GM12878 (cell line): ENCODE results near the gene SLC23A1. TPM values are rescaled to one million over a fixed set of nuclear protein-coding genes. Genes with fewer than 3 reads are reported as not detected.

Experiments used
- ATAC-seq: fragments of 200-7000 bp; cut with Tn5 transposase; 3 replicates; pipeline ENCODE4 v1.9.1; 2020; ENCODE audit warnings: mild to moderate bottlenecking, moderate library complexity
- BruUV-seq: library from RNA; stranded (reverse); fragments of 400-500 nt; replicated peaks from 2 replicates; lab custom pipeline; 2021; lab: Mats Ljungman, UMichigan
- CTCF ChIA-PET: fragments of 300-600 bp; sonication (Branson Sonifier 250); formaldehyde crosslinking; extraction: SDS; loops from one replicate; lab custom pipeline; 2021; ENCODE audit warnings: inconsistent platforms; lab: Yijun Ruan, JAX
- POLR2A ChIA-PET: fragments of 350-600 bp; formaldehyde crosslinking; extraction: SDS; loops from one replicate; lab custom pipeline; 2021; ENCODE audit warnings: inconsistent platforms; lab: Charles Lee
- RAD21 ChIA-PET: fragments of 300-600 bp; sonication (Branson Sonifier 250); formaldehyde crosslinking; loops from one replicate; lab custom pipeline; 2023; ENCODE audit warnings: antibody characterized with exemption; ENCODE audit not compliant: unreplicated experiment; lab: Charles Lee
- SMC1A ChIA-PET: fragments of 300-600 bp; sonication (Branson Sonifier 250); formaldehyde crosslinking; loops from one replicate; lab custom pipeline; 2023; ENCODE audit not compliant: unreplicated experiment, uncharacterized antibody; lab: Charles Lee
- DNase-seq: peaks from one replicate; pipeline ENCODE4 v3.0.0-alpha.2; 2011; ENCODE audit warnings: low read depth, low spot score
- FAIRE-seq: peaks from 3 replicates; lab custom pipeline; 2011; peaks lifted over from hg19 to GRCh38; lab: Jason Lieb, UNC
- H2AFZ ChIP-seq: 2 replicates; pipeline ENCODE4 v1.6.0; 2011; ENCODE audit warnings: low read depth, low read length, control low read depth; ENCODE audit not compliant: control insufficient read depth
- H3K27ac ChIP-seq: 2 replicates; pipeline ENCODE4 v1.5.1; 2011; ENCODE audit warnings: control low read depth; ENCODE audit not compliant: control insufficient read depth, insufficient read depth
- H3K27me3 ChIP-seq, 2 experiments: replicated peaks in 1 of 2; 2 replicates each; pipeline versions ENCODE4 v1.6.0 to v1.6.1; 2011; ENCODE audit warnings: low read length in 1 of 2; ENCODE audit not compliant: control insufficient read depth in 2 of 2, insufficient read depth in 2 of 2
- H3K36me3 ChIP-seq, 2 experiments: 2 replicates each; pipeline ENCODE4 v1.5.1; 2011; ENCODE audit warnings: low read length in 1 of 2; ENCODE audit not compliant: control insufficient read depth in 2 of 2, insufficient read depth in 2 of 2
- H3K4me1 ChIP-seq: 2 replicates; pipeline ENCODE4 v1.6.1; 2011; ENCODE audit warnings: mild to moderate bottlenecking, low read length, moderate library complexity, mixed read lengths; ENCODE audit not compliant: control insufficient read depth, insufficient read depth
- H3K4me2 ChIP-seq: 2 replicates; pipeline ENCODE4 v1.6.0; 2011; ENCODE audit warnings: control low read depth; ENCODE audit not compliant: control insufficient read depth, insufficient read depth
- H3K4me3 ChIP-seq: fragments of 200-600 bp; sonication (generic); 2 replicates; pipeline ENCODE4 v1.5.1; 2016
- H3K79me2 ChIP-seq: 2 replicates; pipeline ENCODE4 v1.6.0; 2011; ENCODE audit warnings: low read length; ENCODE audit not compliant: control insufficient read depth, insufficient read depth
- H3K9ac ChIP-seq: 2 replicates; pipeline ENCODE4 v1.8.0; 2011; ENCODE audit warnings: low read length, control low read depth, mixed read lengths; ENCODE audit not compliant: control insufficient read depth, insufficient read depth
- H3K9me3 ChIP-seq: replicated peaks from 3 replicates; pipeline ENCODE4 v1.5.1; 2011; ENCODE audit warnings: mild to moderate bottlenecking, low read length; ENCODE audit not compliant: control insufficient read depth, insufficient read depth
- H4K20me1 ChIP-seq: 2 replicates; pipeline ENCODE4 v1.6.0; 2011; ENCODE audit not compliant: control insufficient read depth, insufficient read depth
- BACH1 ChIP-seq: fragments of 450-650 bp; IDR thresholded peaks from 2 replicates; pipeline ENCODE4 v1.6.1; 2017; ENCODE audit warnings: mild to moderate bottlenecking, borderline replicate concordance
- EGR1 ChIP-seq, 2 experiments: IDR thresholded peaks; 1 replicate in 1 of 2; 2 replicates in 1 of 2; pipeline ENCODE4 v1.6.1; 2011 to 2012; ENCODE audit warnings: low read depth in 2 of 2, low read length in 2 of 2, borderline replicate concordance in 1 of 2, mild to moderate bottlenecking in 1 of 2, moderate library complexity in 1 of 2
- FOXK2 ChIP-seq: fragments of 450-650 bp; IDR thresholded peaks from 2 replicates; pipeline ENCODE4 v1.6.1; 2017; ENCODE audit warnings: mild to moderate bottlenecking, moderate library complexity
- HDAC2 ChIP-seq: fragments of 200-600 bp; sonication (generic); IDR thresholded peaks from 2 replicates; pipeline ENCODE4 v1.6.1; 2017
- IKZF1 ChIP-seq: fragments of 450-650 bp; conservative IDR thresholded peaks from 2 replicates; pipeline ENCODE4 v1.6.1; 2017; ENCODE audit warnings: antibody characterized with exemption, mild to moderate bottlenecking
- JUND ChIP-seq: IDR thresholded peaks from 2 replicates; pipeline ENCODE4 v1.6.1; 2012; ENCODE audit warnings: low read depth, mild to moderate bottlenecking, low read length, improper control_type of control experiment, moderate library complexity
- MYC ChIP-seq: IDR thresholded peaks from 2 replicates; pipeline ENCODE4 v1.6.1; 2011; ENCODE audit warnings: mild to moderate bottlenecking, low read length, moderate library complexity, inconsistent platforms; ENCODE audit not compliant: insufficient read depth, insufficient replicate concordance, insufficient read length, severe bottlenecking
- NR2F1 ChIP-seq: fragments of 450-650 bp; conservative IDR thresholded peaks from 2 replicates; pipeline ENCODE4 v1.6.1; 2017; ENCODE audit warnings: mild to moderate bottlenecking
- NRF1 ChIP-seq: conservative IDR thresholded peaks from 2 replicates; pipeline ENCODE4 v1.6.1; 2011; ENCODE audit warnings: mild to moderate bottlenecking, low read depth, low read length, improper control_type of control experiment
- POLR2AphosphoS2 ChIP-seq: IDR thresholded peaks from 2 replicates; pipeline ENCODE4 v1.6.1; 2011; ENCODE audit warnings: low read depth, mild to moderate bottlenecking, low read length, improper control_type of control experiment, moderate library complexity
- RAD51 ChIP-seq: fragments of 450-650 bp; IDR thresholded peaks from 2 replicates; pipeline ENCODE4 v1.6.1; 2016; ENCODE audit warnings: moderate library complexity, mild to moderate bottlenecking, inconsistent platforms
- RB1 ChIP-seq: fragments of 450-650 bp; formaldehyde crosslinking; IDR thresholded peaks from 2 replicates; pipeline ENCODE4 v1.6.1; 2017; ENCODE audit warnings: mild to moderate bottlenecking, borderline replicate concordance
- RFX5 ChIP-seq: IDR thresholded peaks from 2 replicates; pipeline ENCODE4 v1.6.1; 2011; ENCODE audit warnings: low read depth, low read length, improper control_type of control experiment
- RUNX3 ChIP-seq: IDR thresholded peaks from 2 replicates; pipeline ENCODE4 v1.6.1; 2012; ENCODE audit warnings: low read length, inconsistent platforms
- YY1 ChIP-seq: IDR thresholded peaks from 2 replicates; pipeline ENCODE4 v1.6.1; 2011; ENCODE audit warnings: low read depth, mild to moderate bottlenecking, low read length
- ZNF207 ChIP-seq: fragments of 450-650 bp; IDR thresholded peaks from 2 replicates; pipeline ENCODE4 v1.6.1; 2014; ENCODE audit warnings: antibody characterized with exemption, mild to moderate bottlenecking, borderline replicate concordance
- ZNF622 ChIP-seq: fragments of 450-650 bp; IDR thresholded peaks from 2 replicates; pipeline ENCODE4 v1.6.1; 2017; ENCODE audit warnings: mild to moderate bottlenecking, inconsistent platforms
- WGBS: methylation state at CpG from one replicate; pipeline ENCODE4 v1.1.6; 2016; ENCODE audit warnings: low lambda C conversion rate; ENCODE audit not compliant: insufficient replicate concordance, insufficient coverage; ENCODE audit errors: missing lambda C conversion rate; 5-methylcytosine and 5-hydroxymethylcytosine counted together
- in situ Hi-C: fragments of 300-500 bp; cut with MboI; formaldehyde crosslinking; loops from 9 replicates; pipeline ENCODE4 v1.14.3; 2018; ENCODE audit warnings: mixed read lengths
- intact Hi-C: fragments of 100-400 bp; cut with micrococcal nuclease; formaldehyde crosslinking; loops from one replicate; pipeline ENCODE4 v1.14.2; 2022; ENCODE audit not compliant: unreplicated experiment
- polyA plus RNA-seq, 11 experiments: library from polyadenylated mRNA; depleted of rRNA in 4 of 11; unstranded in 6 of 11; stranded (reverse) in 5 of 11; fragments of >200 nt; fragmentation: Nextera tagmentation in 4 of 11; fragmentation: Illumina TruSeq in 1 of 11; extraction: Ambion mirVana in 4 of 11; extraction: Trizol in 1 of 11; gene quantifications; 1 replicate in 1 of 11; 2 replicates in 10 of 11; pipeline versions ENCODE4 v1.2.1 to v1.2.3, GENCODE V29; 2011 to 2016; ENCODE audit warnings: inconsistent platforms in 2 of 11, missing spikeins in 2 of 11, low read depth in 1 of 11
- total RNA-seq, 4 experiments: library from RNA; depleted of rRNA in 3 of 4; stranded (reverse); fragments of >200 nt in 3 of 4; fragmentation: Illumina TruSeq in 1 of 4; extraction: Trizol in 1 of 4; gene quantifications; 2 replicates each; pipeline versions ENCODE4 v1.2.1 to v1.2.3, GENCODE V29; 2013 to 2021
- TF ChIP-seq, protein P1 (sequence below): IDR thresholded peaks from 2 replicates; pipeline ENCODE4 v1.6.1; 2011; ENCODE audit warnings: low read depth, low read length, improper control_type of control experiment, borderline replicate concordance
- TF ChIP-seq, protein P2 (sequence below): fragments of 450-650 bp; IDR thresholded peaks from 2 replicates; pipeline ENCODE4 v1.6.1; 2017; ENCODE audit warnings: low read depth, mild to moderate bottlenecking, moderate library complexity
- TF ChIP-seq, protein P3 (sequence below): IDR thresholded peaks from 2 replicates; pipeline ENCODE4 v1.6.1; 2012; ENCODE audit warnings: low read length, inconsistent platforms

Gene SLC23A1
- total and polyA plus RNA-seq, 10 of the 15 experiments (the other 5 are each of a cell fraction or from before 2014, with no cell fraction given): 0.35 to 4.7 (median 1.6) TPM

DNA sequence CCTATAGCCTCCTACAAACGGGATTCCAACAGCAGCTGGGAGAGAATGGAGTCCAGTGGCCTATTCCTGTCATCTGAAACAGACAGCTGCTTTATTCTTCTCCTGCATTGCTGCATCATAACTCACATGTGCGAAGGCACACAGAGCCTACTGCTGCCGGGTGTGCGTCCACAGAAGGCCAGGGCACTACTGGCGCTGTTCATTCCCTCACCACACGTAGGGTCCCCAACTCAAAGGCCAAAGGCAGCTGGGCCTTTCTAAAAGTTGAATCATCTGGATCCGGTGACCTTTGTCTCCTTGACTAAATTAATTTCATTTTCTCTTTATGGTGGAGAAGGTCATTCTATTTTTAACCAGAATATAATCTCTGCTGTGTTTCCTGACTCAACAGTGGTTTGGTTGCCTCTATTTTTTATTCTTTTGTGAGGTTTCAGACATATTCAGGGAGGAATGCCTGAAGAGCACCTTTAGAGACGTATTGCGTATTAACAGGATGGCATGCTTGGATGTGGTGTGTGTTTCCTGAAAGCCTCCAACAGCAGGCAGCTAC lies 31.6 kb upstream of the SLC23A1 start (continued):
- TF ChIP-seq, protein P1, sequence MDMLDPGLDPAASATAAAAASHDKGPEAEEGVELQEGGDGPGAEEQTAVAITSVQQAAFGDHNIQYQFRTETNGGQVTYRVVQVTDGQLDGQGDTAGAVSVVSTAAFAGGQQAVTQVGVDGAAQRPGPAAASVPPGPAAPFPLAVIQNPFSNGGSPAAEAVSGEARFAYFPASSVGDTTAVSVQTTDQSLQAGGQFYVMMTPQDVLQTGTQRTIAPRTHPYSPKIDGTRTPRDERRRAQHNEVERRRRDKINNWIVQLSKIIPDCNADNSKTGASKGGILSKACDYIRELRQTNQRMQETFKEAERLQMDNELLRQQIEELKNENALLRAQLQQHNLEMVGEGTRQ: no peak
- TF ChIP-seq ZNF622 (no peak), RFX5 (no peak), EGR1 (IDR thresholded peaks at IDR 0.05; ENCODE audit: borderline replicate concordance in 1 of 2, low read depth in 2 of 2, low read length in 2 of 2) (no peak), MYC (no peak)
- TF ChIP-seq, all 136 proteins: peak for 0

DNA sequence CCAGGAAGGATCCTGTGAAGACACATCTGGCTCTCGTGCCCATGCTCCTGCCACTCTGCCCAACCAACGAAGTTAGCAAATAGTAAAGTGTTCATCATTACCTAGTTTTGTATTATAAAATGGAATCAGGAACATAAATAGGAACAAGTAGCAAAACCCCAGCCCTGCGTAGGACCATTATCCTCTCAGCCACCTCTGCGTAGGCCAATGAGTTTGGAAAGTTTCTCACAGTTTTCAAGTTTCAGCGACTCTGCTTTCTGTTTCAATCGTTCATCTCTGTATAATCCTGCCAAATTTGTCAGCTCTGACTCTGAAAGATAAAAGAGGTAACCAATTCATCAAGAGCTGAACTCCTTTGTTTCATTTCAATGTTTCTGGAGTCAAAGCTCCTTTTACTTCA lies 30.9 kb upstream of the SLC23A1 start:
- Histone ChIP-seq H3K27me3 (no peaks in the 10 kb centered on the region), H2AFZ (peak overlapping the region; percentile 27), H3K27ac (peak overlapping the region; percentile 51), H3K79me2 (no peaks in the 10 kb centered on the region), H3K9me3 (no peaks in the 10 kb centered on the region), H4K20me1 (no peaks in the 10 kb centered on the region), H3K4me1 (peaks cover 21% of the 10 kb centered on the region), H3K4me3 (no peak overlapping the region), H3K36me3 (no peaks in the 10 kb centered on the region; a peak in 1 of 4 replicates), H3K9ac (no peak overlapping the region), H3K4me2 (peak overlapping the region; percentile 46)
- ChIA-PET POLR2A (interaction anchor here (0.6 to 3.4 kb wide), 9 partner anchors 8 to 142 kb away, joined by 3 to 14 read pairs (median 3); partner anchors contain the start of gene DNAJC18), SMC1A (interaction anchor here (0.8 to 3.2 kb wide), 12 partner anchors 7 to 163 kb away, joined by 3 to 19 read pairs (median 4); partner anchors contain the start of genes DNAJC18 and SPATA24), RAD21 (interaction anchor here (0.5 to 3.6 kb wide), 7 partner anchors 10 to 1105 kb away, joined by 3 to 19 read pairs (median 4); partner anchors contain the start of genes DNAJC18 and SPATA24), CTCF (interaction anchor here (0.6 to 3.8 kb wide), 9 partner anchors 9 to 161 kb away, joined by 3 to 24 read pairs (median 3); partner anchors contain the start of genes DNAJC18, MZB1 and SPATA24)
- DNase-seq: no peak
- intact Hi-C loops (no loop called here), in situ Hi-C loops (no loop called here)
- BruUV-seq: no TSS peak
- ATAC-seq: peak; percentile 88
- FAIRE-seq: peak; percentile 57
- WGBS: 35% methylated on average over 6 of the region's 6 CpGs
- TF ChIP-seq JUND (no peak), YY1 (no peak), NR2F1 (no peak), FOXK2 (no peak), HDAC2 (no peak), POLR2AphosphoS2 (no peak), ZNF207 (no peak), ZNF622 (no peak), RAD51 (no peak), RUNX3 (no peak), NRF1 (no peak), RB1 (no peak), BACH1 (no peak), IKZF1 (peak; percentile 29; the same call in 1 of the 2 replicates)
- TF ChIP-seq, protein P2, sequence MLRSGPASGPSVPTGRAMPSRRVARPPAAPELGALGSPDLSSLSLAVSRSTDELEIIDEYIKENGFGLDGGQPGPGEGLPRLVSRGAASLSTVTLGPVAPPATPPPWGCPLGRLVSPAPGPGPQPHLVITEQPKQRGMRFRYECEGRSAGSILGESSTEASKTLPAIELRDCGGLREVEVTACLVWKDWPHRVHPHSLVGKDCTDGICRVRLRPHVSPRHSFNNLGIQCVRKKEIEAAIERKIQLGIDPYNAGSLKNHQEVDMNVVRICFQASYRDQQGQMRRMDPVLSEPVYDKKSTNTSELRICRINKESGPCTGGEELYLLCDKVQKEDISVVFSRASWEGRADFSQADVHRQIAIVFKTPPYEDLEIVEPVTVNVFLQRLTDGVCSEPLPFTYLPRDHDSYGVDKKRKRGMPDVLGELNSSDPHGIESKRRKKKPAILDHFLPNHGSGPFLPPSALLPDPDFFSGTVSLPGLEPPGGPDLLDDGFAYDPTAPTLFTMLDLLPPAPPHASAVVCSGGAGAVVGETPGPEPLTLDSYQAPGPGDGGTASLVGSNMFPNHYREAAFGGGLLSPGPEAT: 0 out of 2 replicates have a peak, but pooled peaks have one; percentile 20
- TF ChIP-seq, protein P3, sequence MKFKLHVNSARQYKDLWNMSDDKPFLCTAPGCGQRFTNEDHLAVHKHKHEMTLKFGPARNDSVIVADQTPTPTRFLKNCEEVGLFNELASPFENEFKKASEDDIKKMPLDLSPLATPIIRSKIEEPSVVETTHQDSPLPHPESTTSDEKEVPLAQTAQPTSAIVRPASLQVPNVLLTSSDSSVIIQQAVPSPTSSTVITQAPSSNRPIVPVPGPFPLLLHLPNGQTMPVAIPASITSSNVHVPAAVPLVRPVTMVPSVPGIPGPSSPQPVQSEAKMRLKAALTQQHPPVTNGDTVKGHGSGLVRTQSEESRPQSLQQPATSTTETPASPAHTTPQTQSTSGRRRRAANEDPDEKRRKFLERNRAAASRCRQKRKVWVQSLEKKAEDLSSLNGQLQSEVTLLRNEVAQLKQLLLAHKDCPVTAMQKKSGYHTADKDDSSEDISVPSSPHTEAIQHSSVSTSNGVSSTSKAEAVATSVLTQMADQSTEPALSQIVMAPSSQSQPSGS: no peak
